K562 (cell line): ENCODE results near the gene IDUA. TPM values are rescaled to one million over a fixed set of nuclear protein-coding genes. Genes with fewer than 3 reads are reported as not detected.

ENCODE experiments used
- ATAC-seq: fragments of 200-7000 bp; cut with Tn5 transposase; 3 replicates; pipeline ENCODE4 v1.9.1; 2020; ENCODE audit warnings: moderate library complexity
- BruUV-seq: library from RNA; stranded (reverse); fragments of 400-500 nt; replicated peaks from 2 replicates; lab custom pipeline; 2021; lab: Mats Ljungman, UMichigan
- CTCF ChIA-PET: fragments of 300-600 bp; formaldehyde crosslinking; extraction: SDS; loops from one replicate; lab custom pipeline; 2021; ENCODE audit warnings: low intra/inter-chr PET ratio; lab: Yijun Ruan, JAX
- POLR2A ChIA-PET: fragments of 300-600, 350-650 bp; sonication (Branson Sonifier 250); formaldehyde crosslinking; extraction: SDS; loops from one replicate; lab custom pipeline; 2021; ENCODE audit warnings: antibody characterized with exemption, inconsistent platforms; lab: Yijun Ruan, JAX
- DNase-seq, 4 experiments: peaks; one replicate each; pipeline versions ENCODE4 v3.0.0 to v3.0.0-alpha.2; 2011 to 2018; ENCODE audit warnings: low spot score in 3 of 4, mixed read lengths in 3 of 4; ENCODE audit errors: extremely low read depth in 1 of 4
- FAIRE-seq: peaks from 2 replicates; lab custom pipeline; 2011; peaks lifted over from hg19 to GRCh38; lab: Jason Lieb, UNC
- H2AFZ ChIP-seq: 2 replicates; pipeline ENCODE4 v1.6.0; 2011; ENCODE audit warnings: low read depth, low read length, control low read depth, inconsistent platforms
- H3K27ac ChIP-seq: fragments of 200-600 bp; 3 replicates; pipeline ENCODE4 v1.8.0; 2011; ENCODE audit warnings: low read depth, mild to moderate bottlenecking, control low read depth, inconsistent platforms, low read length, moderate library complexity, mixed read lengths; ENCODE audit errors: extremely low read depth
- H3K27me3 ChIP-seq, 2 experiments: fragments of 300-600 bp in 1 of 2; 2 replicates in 1 of 2; 3 replicates in 1 of 2; pipeline versions ENCODE4 v1.6.0 to v1.8.0; 2011; ENCODE audit warnings: inconsistent platforms in 2 of 2, low read length in 2 of 2, mild to moderate bottlenecking in 1 of 2, mixed read lengths in 1 of 2, moderate library complexity in 1 of 2; ENCODE audit not compliant: control insufficient read depth in 2 of 2, insufficient read depth in 2 of 2
- H3K36me3 ChIP-seq: fragments of 300-600 bp; 3 replicates; pipeline ENCODE4 v1.8.0; 2011; ENCODE audit warnings: mild to moderate bottlenecking, low read length, inconsistent platforms; ENCODE audit not compliant: control insufficient read depth, insufficient read depth
- H3K4me1 ChIP-seq, 2 experiments: fragments of 200-600 bp in 1 of 2; replicated peaks in 1 of 2; 2 replicates in 1 of 2; 3 replicates in 1 of 2; pipeline versions ENCODE4 v1.5.1 to v1.8.0; 2011; ENCODE audit warnings: inconsistent platforms in 2 of 2, low read length in 2 of 2, mild to moderate bottlenecking in 1 of 2, mixed read lengths in 1 of 2, moderate library complexity in 1 of 2; ENCODE audit not compliant: control insufficient read depth in 2 of 2, insufficient read depth in 2 of 2
- H3K4me2 ChIP-seq: 2 replicates; pipeline ENCODE4 v1.6.1; 2011; ENCODE audit warnings: low read length, control low read depth, inconsistent platforms, mixed read lengths; ENCODE audit not compliant: insufficient read depth
- H3K4me3 ChIP-seq: fragments of 200-600 bp; sonication (generic), shearing (Covaris generic); 2 replicates; pipeline ENCODE4 v1.5.1; 2016; ENCODE audit warnings: control low read depth, inconsistent platforms
- H3K79me2 ChIP-seq: fragments of 200-600 bp; 3 replicates; pipeline ENCODE4 v1.8.0; 2011; ENCODE audit warnings: low read length, inconsistent platforms; ENCODE audit not compliant: control insufficient read depth, insufficient read depth
- H3K9ac ChIP-seq, 2 experiments: 2 replicates each; pipeline versions ENCODE4 v1.6.0 to v1.6.1; 2011; ENCODE audit warnings: low read depth in 2 of 2, low read length in 2 of 2, control low read depth in 1 of 2, inconsistent platforms in 1 of 2, mild to moderate bottlenecking in 1 of 2, mixed read lengths in 1 of 2; ENCODE audit not compliant: insufficient read depth in 1 of 2
- H3K9me1 ChIP-seq: one replicate; pipeline ENCODE4 v1.6.0; 2011; ENCODE audit warnings: inconsistent platforms, mild to moderate bottlenecking, low read length, moderate library complexity; ENCODE audit not compliant: control insufficient read depth, insufficient read depth
- H3K9me3 ChIP-seq: replicated peaks from 2 replicates; pipeline ENCODE4 v1.5.1; 2011; ENCODE audit warnings: low read depth, low read length, inconsistent platforms; ENCODE audit not compliant: control insufficient read depth, insufficient read depth
- H4K20me1 ChIP-seq: replicated peaks from 2 replicates; pipeline ENCODE4 v1.6.1; 2011; ENCODE audit warnings: low read length, inconsistent platforms, mixed read lengths; ENCODE audit not compliant: control insufficient read depth, insufficient read depth
- CBX1 ChIP-seq: sonication (generic); IDR thresholded peaks from 2 replicates; pipeline ENCODE4 v1.6.1; 2016; ENCODE audit warnings: antibody characterized with exemption, low read depth, mild to moderate bottlenecking
- FIP1L1 ChIP-seq: fragments of 200-400 bp; formaldehyde crosslinking; IDR thresholded peaks from 2 replicates; pipeline ENCODE4 v1.6.1; 2018; ENCODE audit warnings: mild to moderate bottlenecking, low read depth, low read length; ENCODE audit not compliant: poor library complexity, severe bottlenecking
- KLF13 ChIP-seq: fragments of 450-650 bp; IDR thresholded peaks from 2 replicates; pipeline ENCODE4 v1.6.1; 2016; ENCODE audit warnings: missing genetic modification characterization, low read depth, mild to moderate bottlenecking, missing compliant biosample characterization, moderate library complexity, borderline replicate concordance
- MYC ChIP-seq, 2 experiments: fragments of 250-450 bp in 1 of 2; sonication (Bioruptor Pico) in 1 of 2; IDR thresholded peaks; 2 replicates each; pipeline versions ENCODE4 v1.5.1 to v1.6.1; 2012 to 2021; ENCODE audit warnings: low read depth in 2 of 2, borderline replicate concordance in 1 of 2, improper control_type of control experiment in 1 of 2, low read length in 1 of 2, mild to moderate bottlenecking in 1 of 2, moderate library complexity in 1 of 2
- POLR2G ChIP-seq: fragments of 200-400 bp; formaldehyde crosslinking; IDR thresholded peaks from 2 replicates; pipeline ENCODE4 v1.6.1; 2017; ENCODE audit warnings: low read depth, mild to moderate bottlenecking, antibody characterized with exemption, low read length, moderate library complexity
- WGBS: fragments of 100-300 bp; shearing (Covaris generic); methylation state at CpG from one replicate; pipeline ENCODE4 v1.1.6; 2016; ENCODE audit warnings: low coverage, mixed read lengths; ENCODE audit not compliant: insufficient coverage; ENCODE audit errors: missing lambda C conversion rate; 5-methylcytosine and 5-hydroxymethylcytosine counted together
- in situ Hi-C: fragments of 300-500 bp; cut with MboI; formaldehyde crosslinking; loops from 4 replicates; pipeline ENCODE4 v1.15.0; 2018; ENCODE audit warnings: inconsistent platforms, mixed read lengths
- intact Hi-C: fragments of 100-400 bp; cut with micrococcal nuclease; formaldehyde crosslinking; loops from 2 replicates; pipeline ENCODE4 v1.14.2; 2022
- polyA plus RNA-seq, 8 experiments: library from polyadenylated mRNA; depleted of rRNA in 4 of 8; stranded (reverse) in 5 of 8; unstranded in 3 of 8; fragments of >200 nt; fragmentation: Nextera tagmentation in 2 of 8; fragmentation: Illumina TruSeq in 1 of 8; extraction: Ambion mirVana in 2 of 8; extraction: Trizol in 1 of 8; gene quantifications; 2 replicates each; pipeline versions ENCODE4 v1.2.1 to v1.2.3, GENCODE V29; 2011 to 2014; ENCODE audit warnings: inconsistent platforms in 1 of 8, missing spikeins in 1 of 8
- total RNA-seq, 7 experiments: library from RNA; depleted of rRNA in 6 of 7; stranded (reverse); fragments of >200 nt in 6 of 7; fragmentation: Illumina TruSeq in 2 of 7; extraction: Trizol in 2 of 7; gene quantifications; 2 replicates each; pipeline versions ENCODE4 v1.2.1 to v1.2.3, GENCODE V29; 2011 to 2021; ENCODE audit warnings: low replicate concordance in 1 of 7

Gene IDUA
- total and polyA plus RNA-seq, 9 of the 15 experiments (the other 6 are each of a cell fraction or from before 2014, with no cell fraction given), result 0.04 to 16.1 (median 1.2) TPM

- intact Hi-C loops, result loop anchor here (10.0 kb wide), 1 partner anchor 54 kb away; no protein-coding TSS in a partner anchor
- 96% methylated on average over 17 of the region's 26 CpGs for WGBS
- Histone ChIP-seq H3K9ac (0 out of 4 replicates have a peak overlapping the region, but pooled peaks of 1 of the 2 experiments have one; percentile 1), H3K27ac (no peak overlapping the region), H3K9me1 (no peaks in the 10 kb centered on the region), H4K20me1 (no peaks in the 10 kb centered on the region), H3K9me3 (no peaks in the 10 kb centered on the region; the same call in 1 of the 2 replicates), H3K27me3 (no peaks in the 10 kb centered on the region), H3K4me1 (peaks cover 36 to 91% of the 10 kb centered on the region in 2 experiments), H2AFZ (no peak overlapping the region), H3K79me2 (peaks cover 30% of the 10 kb centered on the region), H3K36me3 (peaks cover 22% of the 10 kb centered on the region; the same call in 1 of the 3 replicates), H3K4me2 (no peak overlapping the region), H3K4me3 (no peak overlapping the region)
- no peak for TF ChIP-seq CBX1
- TF ChIP-seq FIP1L1, result peak; percentile 14
- no peak for TF ChIP-seq KLF13 (tag)
- no peak for TF ChIP-seq MYC (IDR thresholded peaks at IDR 0.05; ENCODE audit: low read depth, low read length)
- no peak for TF ChIP-seq MYC (CRISPR knock-in tag; IDR thresholded peaks at IDR 0.05; ENCODE audit: borderline replicate concordance, low read depth)
- 0 out of 2 replicates have a peak, but pooled peaks have one; percentile 17 for TF ChIP-seq POLR2G
- ATAC-seq (no peak), DNase-seq (no peak), FAIRE-seq (no peak)
- ChIA-PET POLR2A (interaction anchor here (0.9 kb wide), 1 partner anchor 110 kb away, joined by 5 read pairs; no protein-coding TSS in a partner anchor), CTCF (no interaction called here)
- BruUV-seq, result no TSS peak
- in situ Hi-C loops, result no loop called here
Observed at GRCh38 chr4:990746-991367, 4.0 kb downstream of the IDUA start.
